ENCODE data around the gene GRM7. TPM values are rescaled to one million over a fixed set of nuclear protein-coding genes. Genes with fewer than 3 reads are reported as not detected.

GRM7 gene
- total and polyA plus RNA-seq, 12 donors: 0.27 to 7.8 (median 3.2) TPM; not detected in 3

DNA sequence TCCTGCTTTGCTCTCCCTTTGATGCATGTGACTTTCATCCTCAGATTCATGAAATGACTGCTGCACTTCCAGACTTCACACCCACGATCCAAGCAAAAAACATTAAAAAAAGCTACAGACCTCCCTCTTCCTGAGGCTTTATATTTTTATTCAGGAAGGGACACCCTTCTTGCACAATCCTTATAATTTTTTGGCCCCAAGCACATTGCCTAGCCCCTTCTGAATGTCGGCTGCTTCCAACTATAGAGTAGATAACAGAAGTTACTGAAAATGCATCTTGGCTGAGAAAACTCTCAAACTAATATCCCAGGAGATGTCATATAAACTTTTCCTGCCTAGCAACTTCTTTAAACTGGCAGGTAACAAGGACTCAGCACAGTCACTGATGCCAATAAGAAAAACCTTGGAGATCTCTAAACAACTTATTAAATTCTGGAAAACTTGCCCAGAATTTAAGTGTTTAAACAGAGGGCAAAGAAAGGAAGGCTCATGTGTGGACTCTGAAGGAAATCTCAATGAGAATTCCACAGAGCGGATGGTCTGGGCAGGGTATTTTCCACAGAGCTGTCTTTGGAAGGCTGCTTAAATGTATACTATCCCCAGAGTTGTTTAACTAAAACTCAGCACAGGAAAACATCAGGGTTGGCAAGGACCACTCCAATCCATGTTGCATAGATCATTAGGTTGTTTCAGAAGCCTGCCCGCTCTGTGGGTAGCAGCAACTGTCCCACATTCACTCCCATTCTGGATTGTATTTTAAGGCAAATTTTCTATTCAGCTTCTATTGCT, 893.9 kb downstream of the GRM7 start:
- intact Hi-C loops (cut with DNase I): no loop called here
- H3K4me3 ChIP-seq: no peak overlapping the region
- H3K36me3 ChIP-seq (replicated peaks in 1 of 2): no peaks in the 10 kb centered on the region
- TF ChIP-seq, protein P1, sequence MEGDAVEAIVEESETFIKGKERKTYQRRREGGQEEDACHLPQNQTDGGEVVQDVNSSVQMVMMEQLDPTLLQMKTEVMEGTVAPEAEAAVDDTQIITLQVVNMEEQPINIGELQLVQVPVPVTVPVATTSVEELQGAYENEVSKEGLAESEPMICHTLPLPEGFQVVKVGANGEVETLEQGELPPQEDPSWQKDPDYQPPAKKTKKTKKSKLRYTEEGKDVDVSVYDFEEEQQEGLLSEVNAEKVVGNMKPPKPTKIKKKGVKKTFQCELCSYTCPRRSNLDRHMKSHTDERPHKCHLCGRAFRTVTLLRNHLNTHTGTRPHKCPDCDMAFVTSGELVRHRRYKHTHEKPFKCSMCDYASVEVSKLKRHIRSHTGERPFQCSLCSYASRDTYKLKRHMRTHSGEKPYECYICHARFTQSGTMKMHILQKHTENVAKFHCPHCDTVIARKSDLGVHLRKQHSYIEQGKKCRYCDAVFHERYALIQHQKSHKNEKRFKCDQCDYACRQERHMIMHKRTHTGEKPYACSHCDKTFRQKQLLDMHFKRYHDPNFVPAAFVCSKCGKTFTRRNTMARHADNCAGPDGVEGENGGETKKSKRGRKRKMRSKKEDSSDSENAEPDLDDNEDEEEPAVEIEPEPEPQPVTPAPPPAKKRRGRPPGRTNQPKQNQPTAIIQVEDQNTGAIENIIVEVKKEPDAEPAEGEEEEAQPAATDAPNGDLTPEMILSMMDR (IDR thresholded peaks at IDR 0.05): no peak
- TF ChIP-seq POLR2A (IDR thresholded peaks at IDR 0.05): no peak
- no peaks in the 10 kb centered on the region for H3K4me1 ChIP-seq (replicated peaks in 1 of 2)
- DNase-seq: no peak
- H3K27ac ChIP-seq: no peak overlapping the region
- 75 to 85% (median 81%) methylated on average over 4 of the region's 4 CpGs for WGBS, 4 donors
- no peaks in the 10 kb centered on the region for H3K9me3 ChIP-seq (replicated peaks in 1 of 3)
- no peaks in the 10 kb centered on the region for H3K27me3 ChIP-seq

DNA sequence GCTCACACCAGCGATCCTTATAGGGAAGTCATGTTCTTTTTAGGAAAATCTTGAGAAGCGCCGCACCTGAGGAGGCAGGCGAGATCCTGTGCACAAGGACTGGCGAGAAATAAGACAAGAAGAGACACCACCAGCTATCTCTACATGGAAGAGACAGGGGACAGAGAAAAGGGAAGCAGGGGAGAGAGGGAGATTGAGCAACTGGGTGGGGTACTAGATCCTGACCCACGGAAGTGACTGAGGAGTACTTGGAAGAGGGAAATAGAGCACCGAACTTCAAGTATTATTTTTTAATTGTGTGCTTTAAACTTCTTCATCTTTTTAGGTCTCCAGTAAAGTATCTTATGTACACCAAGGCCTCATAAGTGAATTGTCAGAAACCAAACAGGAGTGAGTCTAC, 898.7 kb downstream of the GRM7 start:
- TF ChIP-seq, protein P1 (IDR thresholded peaks at IDR 0.05): no peak
- TF ChIP-seq POLR2A (IDR thresholded peaks at IDR 0.05): no peak
- Histone ChIP-seq H3K27me3 (no peaks in the 10 kb centered on the region), H3K36me3 (replicated peaks in 1 of 2) (no peaks in the 10 kb centered on the region), H3K4me3 (no peak overlapping the region), H3K27ac (no peak overlapping the region), H3K4me1 (replicated peaks in 1 of 2) (no peaks in the 10 kb centered on the region), H3K9me3 (replicated peaks in 1 of 3) (no peaks in the 10 kb centered on the region)
- intact Hi-C loops (cut with DNase I): no loop called here
- 85 to 90% (median 87%) methylated on average over 7 of the region's 7 CpGs for WGBS, 4 donors
- peak in 1 of 7 donors; percentile 18 for DNase-seq

DNA sequence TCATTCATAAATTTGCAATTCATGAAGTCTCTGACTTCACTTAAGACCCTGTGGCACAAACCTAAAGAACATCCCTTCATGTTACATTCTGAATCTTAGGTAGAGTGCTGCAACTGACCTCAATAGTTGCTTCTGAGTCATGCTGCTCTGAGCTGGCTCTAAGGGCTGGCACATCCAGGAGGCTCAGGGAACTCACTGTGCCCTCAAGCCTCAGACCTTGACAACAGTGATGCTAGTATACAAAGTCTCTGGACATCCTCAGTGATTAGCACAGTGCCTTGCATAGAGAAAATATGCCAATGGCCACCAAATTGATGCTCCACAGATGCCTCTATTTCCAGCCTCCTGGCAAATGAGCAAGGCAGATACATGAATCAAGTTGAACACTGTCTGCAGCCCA, 899.8 kb downstream of the GRM7 start:
- Histone ChIP-seq H3K27me3 (no peaks in the 10 kb centered on the region), H3K27ac (no peak overlapping the region), H3K36me3 (replicated peaks in 1 of 2) (no peaks in the 10 kb centered on the region), H3K9me3 (replicated peaks in 1 of 3) (no peaks in the 10 kb centered on the region), H3K4me1 (replicated peaks in 1 of 2) (no peaks in the 10 kb centered on the region), H3K4me3 (no peak overlapping the region)
- no peak for TF ChIP-seq POLR2A (IDR thresholded peaks at IDR 0.05)
- DNase-seq: peak in 1 of 7 donors; percentile 69
- intact Hi-C loops (cut with DNase I): no loop called here

DNA sequence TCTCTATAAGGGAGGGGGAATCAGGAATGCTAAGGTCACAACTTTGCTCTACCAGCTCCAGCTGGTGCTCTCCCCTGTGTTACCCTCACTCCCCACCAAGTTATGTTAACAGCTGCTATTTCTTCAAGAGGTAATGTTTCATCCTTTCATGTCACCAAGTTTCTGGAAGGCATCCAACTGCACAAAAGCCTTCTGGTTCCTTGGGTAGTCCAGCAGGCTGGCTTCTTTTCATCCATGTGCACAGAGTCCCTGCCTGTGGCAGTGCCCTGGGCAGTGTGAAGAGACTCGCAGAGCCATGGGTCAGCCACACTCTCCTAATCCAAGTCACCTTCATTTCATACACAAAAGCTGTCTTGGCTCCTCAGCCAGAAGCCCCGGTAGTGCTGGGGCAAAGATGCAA, 903.2 kb downstream of the GRM7 start:
- no peak overlapping the region for H3K4me3 ChIP-seq
- WGBS, 4 donors: 72 to 91% (median 80%) methylated on average over 2 of the region's 2 CpGs
- H3K9me3 ChIP-seq (replicated peaks in 1 of 3): no peaks in the 10 kb centered on the region
- no peak overlapping the region for H3K27ac ChIP-seq
- TF ChIP-seq POLR2A (IDR thresholded peaks at IDR 0.05): no peak
- TF ChIP-seq, protein P1 (IDR thresholded peaks at IDR 0.05): no peak
- H3K27me3 ChIP-seq: no peaks in the 10 kb centered on the region
- H3K36me3 ChIP-seq (replicated peaks in 1 of 2): no peaks in the 10 kb centered on the region
- intact Hi-C loops (cut with DNase I): no loop called here
- no peak for DNase-seq
- no peaks in the 10 kb centered on the region for H3K4me1 ChIP-seq (replicated peaks in 1 of 2)

GRCh38 chr3:7766530-7766929, 905.6 kb downstream of the GRM7 start:
- no peaks in the 10 kb centered on the region for H3K4me1 ChIP-seq (replicated peaks in 1 of 2)
- 76 to 86% (median 80%) methylated on average over 4 of the region's 4 CpGs for WGBS, 4 donors
- H3K36me3 ChIP-seq (replicated peaks in 1 of 2): no peaks in the 10 kb centered on the region
- no peak for TF ChIP-seq POLR2A (IDR thresholded peaks at IDR 0.05)
- TF ChIP-seq, protein P1 (IDR thresholded peaks at IDR 0.05): no peak
- intact Hi-C loops (cut with DNase I): no loop called here
- no peaks in the 10 kb centered on the region for H3K9me3 ChIP-seq (replicated peaks in 1 of 3)
- H3K27me3 ChIP-seq: no peaks in the 10 kb centered on the region
- no peak overlapping the region for H3K4me3 ChIP-seq
- H3K27ac ChIP-seq: no peak overlapping the region
- DNase-seq: no peak

All from adrenal gland (tissue), 12 donors.